GM21717 (cell line): ENCODE results near the gene SHISA6.

ENCODE experiments used
- ATAC-seq: cut with Tn5 transposase; IDR thresholded peaks from one replicate; pipeline ENCODE4 v1.9.1; 2021; ENCODE audit warnings: mild to moderate bottlenecking, moderate library complexity; ENCODE audit not compliant: unreplicated experiment

The SHISA6 gene

DNA sequence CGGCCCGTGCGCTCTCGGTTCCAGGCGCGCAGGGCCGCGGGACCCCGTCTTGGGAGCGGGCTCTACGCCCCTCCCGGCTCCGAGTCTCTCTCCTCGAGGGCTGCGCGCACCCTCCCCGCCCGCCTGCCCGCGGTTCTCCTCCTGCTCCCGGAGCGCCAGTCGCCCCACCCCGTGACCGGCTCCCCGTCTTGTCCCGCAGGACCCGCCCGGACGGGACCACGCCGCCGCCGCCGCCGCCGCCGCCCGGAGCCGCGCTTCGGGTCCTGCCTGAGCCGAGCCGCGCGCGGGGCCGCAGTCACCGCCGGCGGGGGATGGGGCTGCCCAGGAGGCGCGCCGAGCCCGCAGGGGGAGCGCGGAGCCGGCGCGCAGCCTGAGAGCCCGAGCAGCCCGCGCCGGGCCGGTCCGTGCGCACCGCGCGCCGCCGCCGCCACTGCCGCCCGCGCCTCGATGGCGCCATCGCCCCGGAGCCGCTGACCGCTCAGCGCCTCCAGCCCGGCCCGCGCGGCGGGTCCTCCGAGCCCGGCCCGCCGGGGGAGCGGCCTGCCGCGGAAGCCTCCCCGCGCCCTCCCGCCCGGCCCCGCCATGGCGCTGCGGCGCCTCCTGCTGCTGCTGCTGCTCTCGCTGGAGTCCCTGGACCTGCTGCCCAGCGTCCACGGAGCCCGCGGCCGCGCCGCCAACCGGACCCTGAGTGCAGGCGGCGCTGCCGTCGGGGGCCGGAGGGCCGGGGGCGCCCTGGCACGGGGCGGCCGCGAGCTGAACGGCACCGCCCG is at the start of gene SHISA6:
Gene SHISA6 (plus strand): TSS at position 373 of the 770 bp plus-strand sequence.
- no peak for ATAC-seq

- ATAC-seq: no peak
Observed at GRCh38 chr17:11195801-11196200, 45.2 kb upstream of the SHISA6 start.

DNA sequence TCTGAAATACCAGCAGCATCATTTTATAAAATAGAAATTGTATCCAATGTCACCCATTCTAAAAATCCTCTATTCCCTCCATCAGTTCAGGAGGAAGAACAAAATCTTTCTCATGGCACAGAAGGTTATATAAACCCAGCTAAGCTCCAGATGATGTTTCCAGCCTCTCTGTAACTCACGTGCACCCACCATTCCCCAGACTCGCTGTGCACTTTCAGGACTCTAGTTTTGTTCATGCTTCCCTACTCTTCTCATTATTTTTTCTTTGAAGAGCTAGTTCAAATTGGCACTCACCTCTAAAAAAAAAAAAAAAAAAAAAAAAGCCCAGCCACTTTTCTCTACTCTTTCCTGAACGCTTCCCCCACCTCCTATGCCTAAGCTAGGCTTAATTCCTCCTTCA is 36.0 kb upstream of the SHISA6 start:
- no peak for ATAC-seq

- no peak for ATAC-seq
Observed at GRCh38 chr17:11205659-11206058, 35.4 kb upstream of the SHISA6 start.

GRCh38 chr17:11209906-11210305 is 31.1 kb upstream of the SHISA6 start:
- no peak for ATAC-seq

DNA sequence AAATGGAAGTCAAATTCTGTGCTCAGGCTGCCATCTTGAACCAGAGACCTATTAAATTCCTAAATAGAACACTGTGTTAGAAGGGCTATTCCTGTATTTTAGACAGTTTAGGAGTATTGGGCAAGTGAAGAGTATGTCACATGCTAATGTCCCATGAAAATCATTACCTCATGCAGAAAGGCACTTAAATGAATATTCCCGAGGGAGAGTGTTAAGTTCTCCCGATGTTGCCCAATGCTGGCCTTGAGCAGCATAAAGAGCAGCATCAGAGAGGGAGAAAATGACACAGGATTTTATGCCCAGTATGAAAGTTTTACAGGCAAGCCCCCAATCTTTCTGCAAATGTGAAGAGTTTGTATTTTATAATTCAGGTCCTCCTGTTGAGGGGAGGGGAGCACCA is 28.2 kb upstream of the SHISA6 start:
- ATAC-seq: no peak

DNA sequence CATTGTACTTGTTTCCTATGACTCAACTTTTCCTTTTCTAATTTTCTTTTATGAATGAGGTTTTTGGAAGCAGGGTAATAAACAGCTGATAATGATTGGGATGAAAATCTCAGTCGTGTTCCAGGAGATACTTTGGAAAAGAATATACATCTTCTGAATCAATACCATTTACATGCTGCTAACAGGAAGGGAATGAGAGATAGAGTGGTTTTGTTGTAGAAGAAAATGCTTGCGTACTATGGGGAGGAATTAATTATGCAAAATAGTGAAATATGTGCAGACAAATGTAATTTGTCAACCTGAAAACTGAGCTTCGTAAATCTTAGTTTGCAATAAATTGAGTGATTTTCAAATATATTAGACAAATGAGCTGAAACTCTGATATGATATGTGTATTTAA is 24.0 kb upstream of the SHISA6 start:
- no peak for ATAC-seq

GRCh38 chr17:11221196-11221595 is 19.8 kb upstream of the SHISA6 start:
- ATAC-seq: no peak

- no peak for ATAC-seq
Observed at GRCh38 chr17:11221721-11222120, 19.3 kb upstream of the SHISA6 start.

GRCh38 chr17:11238705-11239104 is 2.3 kb upstream of the SHISA6 start:
- ATAC-seq: no peak

- ATAC-seq: no peak
Observed at GRCh38 chr17:11239379-11239970, 1.5 kb upstream of the SHISA6 start.

DNA sequence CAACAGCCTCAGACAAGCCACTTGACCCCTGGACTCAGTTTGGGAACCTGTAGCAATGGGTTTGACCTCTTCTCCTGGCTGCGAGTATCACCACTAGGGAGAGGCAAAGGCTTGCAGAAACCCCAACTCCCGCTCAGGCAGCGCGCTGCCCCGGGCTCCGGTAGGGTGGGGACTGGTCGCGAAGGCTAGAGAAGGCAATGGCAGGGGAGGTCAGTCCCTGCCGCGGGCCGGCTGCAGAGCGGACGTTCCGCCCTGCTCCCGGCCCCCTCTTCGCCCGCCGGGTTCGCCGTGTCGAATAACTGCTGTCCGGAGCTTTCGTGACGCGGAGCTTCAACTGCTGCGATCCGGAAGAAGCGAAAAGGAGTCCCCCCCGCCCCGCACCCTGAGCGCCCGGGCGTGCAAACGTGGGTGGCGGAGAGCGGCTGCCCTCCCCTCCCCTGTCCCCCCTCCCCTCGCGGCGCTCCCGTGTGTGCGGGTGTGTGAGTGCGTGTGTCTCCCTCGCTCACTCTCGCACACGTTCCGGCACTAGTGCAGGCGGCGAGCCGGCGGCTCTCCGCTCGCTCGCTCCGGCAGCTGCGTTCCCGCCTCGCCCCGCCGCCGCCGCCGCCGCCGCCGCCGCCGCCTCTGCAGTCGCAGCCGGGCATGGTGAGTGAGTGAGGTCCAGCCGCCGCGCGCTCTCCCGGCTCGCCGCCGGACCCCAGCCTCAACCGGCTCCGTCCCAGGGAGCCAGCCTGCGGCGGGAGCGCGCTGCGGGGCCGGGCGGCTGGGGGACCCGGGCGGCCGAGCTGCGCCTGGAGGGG is 772 bp upstream of the SHISA6 start:
- ATAC-seq: no peak

DNA sequence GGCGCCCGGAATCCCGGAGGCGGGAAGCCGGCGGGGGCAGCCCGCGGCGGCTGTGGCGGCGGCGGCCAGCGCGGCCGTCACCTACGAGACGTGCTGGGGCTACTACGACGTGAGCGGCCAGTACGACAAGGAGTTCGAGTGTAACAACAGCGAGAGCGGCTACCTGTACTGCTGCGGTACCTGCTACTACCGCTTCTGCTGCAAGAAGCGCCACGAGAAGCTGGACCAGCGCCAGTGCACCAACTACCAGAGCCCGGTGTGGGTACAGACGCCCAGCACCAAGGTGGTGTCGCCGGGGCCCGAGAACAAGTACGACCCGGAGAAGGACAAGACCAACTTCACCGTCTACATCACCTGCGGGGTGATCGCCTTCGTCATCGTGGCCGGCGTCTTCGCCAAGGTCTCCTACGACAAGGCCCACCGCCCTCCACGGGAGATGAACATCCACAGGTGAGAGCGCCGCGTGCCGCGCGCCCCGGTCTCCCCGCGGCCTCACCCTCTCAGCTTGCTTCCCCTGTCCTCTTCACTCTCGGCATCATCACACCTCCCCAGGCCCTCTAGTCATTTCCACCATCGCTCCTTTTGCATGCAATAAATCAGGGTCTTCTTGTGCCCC is 706 bp downstream of the SHISA6 start:
- ATAC-seq: no peak

- no peak for ATAC-seq
Observed at GRCh38 chr17:11242411-11242810, 1.4 kb downstream of the SHISA6 start.

DNA sequence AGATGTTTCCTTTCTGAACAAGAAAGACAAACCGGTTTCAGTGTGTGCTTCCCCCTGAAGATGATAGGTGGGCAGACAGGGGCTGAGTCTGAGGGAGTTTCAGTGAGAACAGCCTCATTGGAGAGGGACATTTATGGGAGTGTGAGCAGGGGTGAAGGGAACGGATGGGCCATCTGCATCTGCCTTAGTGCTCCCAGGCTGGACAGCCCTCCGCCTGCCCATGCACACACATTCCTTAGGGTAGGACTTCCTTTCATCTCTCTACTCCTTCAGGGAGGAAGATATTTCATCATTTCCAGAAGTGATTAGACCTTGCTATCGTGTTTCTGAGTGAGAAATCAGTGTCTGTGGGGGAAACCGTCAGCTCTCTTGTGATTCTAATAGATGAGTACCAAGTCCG is 3.8 kb downstream of the SHISA6 start:
- ATAC-seq: no peak

DNA sequence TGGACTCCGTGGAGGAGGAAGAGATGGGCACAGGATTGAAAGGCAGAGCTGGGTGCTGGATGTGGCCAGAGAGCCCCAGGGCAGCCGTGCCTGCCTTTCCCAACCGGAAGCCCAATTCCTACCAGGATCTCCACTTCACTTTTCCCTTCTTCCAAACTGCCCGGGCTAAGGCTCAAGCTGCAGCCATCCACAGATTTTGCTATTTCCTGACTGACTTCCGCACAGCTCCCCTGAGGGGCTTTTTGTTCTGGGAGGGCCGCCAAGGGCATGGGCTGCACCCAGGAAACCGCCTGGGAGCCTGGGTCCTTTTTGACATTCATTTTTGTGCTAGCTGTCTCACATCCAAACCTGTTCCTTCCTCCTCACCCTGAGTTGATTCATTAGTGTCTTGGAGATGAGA is 4.2 kb downstream of the SHISA6 start:
- no peak for ATAC-seq

DNA sequence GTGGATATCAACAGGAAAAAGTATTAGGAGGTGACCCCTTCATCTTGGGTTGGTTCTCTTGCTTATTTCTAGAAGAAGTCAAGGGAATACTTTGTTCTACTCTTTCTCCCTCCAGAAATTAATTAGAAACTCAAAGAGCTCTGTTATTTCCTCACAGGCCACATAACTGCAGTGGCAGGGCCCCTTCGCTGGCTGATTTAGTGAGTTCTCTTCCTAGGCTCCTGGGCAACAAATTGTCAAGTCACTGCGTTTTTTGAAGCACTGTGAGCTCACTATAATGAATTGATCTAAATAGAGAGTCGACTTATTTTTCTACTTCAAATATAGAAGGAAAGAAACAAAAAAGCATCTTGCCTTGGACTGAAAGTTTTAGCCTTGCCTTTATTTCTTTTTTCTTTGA is 4.8 kb downstream of the SHISA6 start:
- ATAC-seq: no peak

DNA sequence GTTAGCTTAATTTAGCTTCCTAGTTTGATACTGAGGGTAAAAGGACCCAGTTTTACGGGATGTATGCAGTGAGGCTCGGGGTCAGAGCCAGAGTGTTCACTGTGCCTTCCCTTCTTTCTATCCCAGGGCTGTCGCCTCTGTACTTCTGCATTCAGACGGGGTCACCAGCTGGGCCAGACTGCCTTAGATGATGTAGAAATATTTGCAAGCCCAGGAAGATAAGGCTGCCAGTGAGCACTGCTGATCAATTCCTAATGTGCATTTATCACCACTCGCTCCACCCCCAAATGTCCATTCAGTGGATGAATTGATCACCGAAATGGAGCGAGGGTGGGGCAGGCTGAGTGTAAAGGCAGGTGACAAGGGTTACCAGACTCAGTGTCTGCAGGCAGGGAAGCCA is 9.1 kb downstream of the SHISA6 start:
- no peak for ATAC-seq

GRCh38 chr17:11251561-11252107 is 10.6 kb downstream of the SHISA6 start:
- ATAC-seq: no peak

GRCh38 chr17:11252146-11252545 is 11.1 kb downstream of the SHISA6 start:
- ATAC-seq: no peak

- ATAC-seq: no peak
Observed at GRCh38 chr17:11256877-11257276, 15.9 kb downstream of the SHISA6 start.
